Measurements from ENCODE around the gene SAG.

DNA sequence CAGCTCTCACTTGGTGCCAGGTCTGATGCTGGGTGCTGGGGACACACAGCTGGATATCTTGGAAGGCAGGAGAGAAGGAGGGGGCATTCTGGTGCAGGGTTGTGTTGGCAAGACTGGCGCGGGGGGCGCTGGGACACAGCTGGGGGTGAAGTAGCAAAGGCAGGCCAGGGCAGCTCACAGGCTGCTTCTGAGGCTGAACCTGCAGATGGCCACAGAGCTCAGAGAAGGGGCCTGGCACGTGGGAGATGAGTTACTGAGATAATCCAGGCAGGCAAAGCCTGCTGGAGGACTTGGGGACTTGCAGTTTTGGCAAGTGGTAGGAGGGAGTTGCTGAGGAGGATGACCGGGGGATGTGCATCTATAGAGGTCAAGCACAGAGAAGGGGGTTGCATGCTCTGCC is 30.4 kb downstream of the SAG start:
- TF ChIP-seq, protein P1, sequence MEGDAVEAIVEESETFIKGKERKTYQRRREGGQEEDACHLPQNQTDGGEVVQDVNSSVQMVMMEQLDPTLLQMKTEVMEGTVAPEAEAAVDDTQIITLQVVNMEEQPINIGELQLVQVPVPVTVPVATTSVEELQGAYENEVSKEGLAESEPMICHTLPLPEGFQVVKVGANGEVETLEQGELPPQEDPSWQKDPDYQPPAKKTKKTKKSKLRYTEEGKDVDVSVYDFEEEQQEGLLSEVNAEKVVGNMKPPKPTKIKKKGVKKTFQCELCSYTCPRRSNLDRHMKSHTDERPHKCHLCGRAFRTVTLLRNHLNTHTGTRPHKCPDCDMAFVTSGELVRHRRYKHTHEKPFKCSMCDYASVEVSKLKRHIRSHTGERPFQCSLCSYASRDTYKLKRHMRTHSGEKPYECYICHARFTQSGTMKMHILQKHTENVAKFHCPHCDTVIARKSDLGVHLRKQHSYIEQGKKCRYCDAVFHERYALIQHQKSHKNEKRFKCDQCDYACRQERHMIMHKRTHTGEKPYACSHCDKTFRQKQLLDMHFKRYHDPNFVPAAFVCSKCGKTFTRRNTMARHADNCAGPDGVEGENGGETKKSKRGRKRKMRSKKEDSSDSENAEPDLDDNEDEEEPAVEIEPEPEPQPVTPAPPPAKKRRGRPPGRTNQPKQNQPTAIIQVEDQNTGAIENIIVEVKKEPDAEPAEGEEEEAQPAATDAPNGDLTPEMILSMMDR (IDR thresholded peaks at IDR 0.05), result no peak
- TF ChIP-seq POLR2A (IDR thresholded peaks at IDR 0.05), result no peak

Data from adrenal gland (tissue), 5 donors.